HCT116 (cell line): Measurements from ENCODE around the gene MTHFD2. TPM values are rescaled to one million over a fixed set of nuclear protein-coding genes. Genes with fewer than 3 reads are reported as not detected.

Experiments
- ATAC-seq: fragments of 200-7000 bp; cut with Tn5 transposase; 2 replicates; pipeline ENCODE4 v1.9.1; 2020; ENCODE audit warnings: mild to moderate bottlenecking, moderate library complexity
- BruUV-seq: library from RNA; stranded (reverse); fragments of 400-500 nt; replicated peaks from 2 replicates; lab custom pipeline; 2021; lab: Mats Ljungman, UMichigan
- CTCF ChIA-PET: fragments of 300-600 bp; sonication (Branson Sonifier 250); formaldehyde crosslinking; loops from one replicate; lab custom pipeline; 2021; ENCODE audit warnings: antibody characterized with exemption; lab: Charles Lee
- POLR2A ChIA-PET: fragments of 300-600, 350-600 bp; sonication (Branson Sonifier 250); formaldehyde crosslinking; loops from one replicate; lab custom pipeline; 2021; ENCODE audit warnings: antibody characterized with exemption; lab: Charles Lee
- RAD21 ChIA-PET, 2 experiments: fragments of 300-600 bp; sonication (Branson Sonifier 250); formaldehyde crosslinking; loops; one replicate each; lab custom pipeline; 2023; ENCODE audit warnings: low total read pairs in 2 of 2; ENCODE audit not compliant: uncharacterized antibody in 2 of 2, unreplicated experiment in 2 of 2, low non-redundant PET in 1 of 2; lab: Charles Lee
- DNase-seq: peaks from one replicate; pipeline ENCODE4 v3.0.0-alpha.2; 2010; ENCODE audit warnings: low read depth, low spot score
- H2AFZ ChIP-seq: fragments of 200-600 bp; shearing (Covaris generic), sonication (generic); 2 replicates; pipeline ENCODE4 v1.6.1; 2017; ENCODE audit warnings: low read depth, mixed run types, mixed read lengths, antibody characterized with exemption, low read length; ENCODE audit not compliant: poor library complexity, severe bottlenecking
- H3K27ac ChIP-seq: 2 replicates; pipeline ENCODE4 v1.5.1; 2012; ENCODE audit warnings: low read depth, low read length
- H3K27me3 ChIP-seq: fragments of 200-600 bp; sonication (generic); 2 replicates; pipeline ENCODE4 v1.6.1; 2016; ENCODE audit warnings: mixed run types, low read length, mixed read lengths; ENCODE audit not compliant: insufficient read depth
- H3K36me3 ChIP-seq, 2 experiments: fragments of 200-500 bp in 1 of 2; fragments of 200-600 bp in 1 of 2; sonication (Bioruptor generic) in 1 of 2; sonication (generic) in 1 of 2; 2 replicates each; pipeline versions ENCODE4 v1.5.1 to v1.6.1; 2014 to 2016; ENCODE audit warnings: low read length in 2 of 2, inconsistent platforms in 1 of 2, mixed read lengths in 1 of 2, mixed run types in 1 of 2; ENCODE audit not compliant: insufficient read depth in 2 of 2, control insufficient read depth in 1 of 2
- H3K4me1 ChIP-seq, 2 experiments: fragments of 200-600 bp in 1 of 2; sonication (generic) in 1 of 2; 2 replicates each; pipeline versions ENCODE4 v1.5.1 to v1.6.1; 2012 to 2017; ENCODE audit warnings: low read length in 2 of 2, inconsistent platforms in 1 of 2, mild to moderate bottlenecking in 1 of 2, mixed read lengths in 1 of 2, mixed run types in 1 of 2, moderate library complexity in 1 of 2; ENCODE audit not compliant: insufficient read depth in 2 of 2, control insufficient read depth in 1 of 2
- H3K4me2 ChIP-seq: fragments of 200-600 bp; sonication (generic); 2 replicates; pipeline ENCODE4 v1.6.1; 2017; ENCODE audit warnings: mixed run types, low read length, mixed read lengths
- H3K4me3 ChIP-seq, 2 experiments: fragments of 200-600 bp in 1 of 2; sonication (generic) in 1 of 2; replicated peaks in 1 of 2; 2 replicates each; pipeline ENCODE4 v1.5.1; 2011 to 2016; ENCODE audit warnings: low read length in 2 of 2, control low read depth in 1 of 2, low read depth in 1 of 2, mild to moderate bottlenecking in 1 of 2, mixed read lengths in 1 of 2, mixed run types in 1 of 2
- H3K79me2 ChIP-seq: fragments of 200-600 bp; sonication (generic); 2 replicates; pipeline ENCODE4 v1.6.1; 2017; ENCODE audit warnings: mild to moderate bottlenecking, mixed run types, low read length, moderate library complexity, mixed read lengths; ENCODE audit not compliant: insufficient read depth
- H3K9ac ChIP-seq: fragments of 200-600 bp; sonication (generic); 2 replicates; pipeline ENCODE4 v1.6.1; 2016; ENCODE audit warnings: low read length, mixed read lengths
- H3K9me2 ChIP-seq: fragments of 200-600 bp; sonication (generic), shearing (Covaris generic); 2 replicates; pipeline ENCODE4 v1.6.1; 2017; ENCODE audit warnings: mixed run types, mild to moderate bottlenecking, moderate library complexity; ENCODE audit not compliant: insufficient read depth
- H3K9me3 ChIP-seq, 2 experiments: fragments of 200-500 bp in 1 of 2; fragments of 200-600 bp in 1 of 2; sonication (Bioruptor generic) in 1 of 2; sonication (generic) in 1 of 2; 2 replicates each; pipeline ENCODE4 v1.6.1; 2014 to 2017; ENCODE audit warnings: low read length in 2 of 2, mixed read lengths in 2 of 2, inconsistent platforms in 1 of 2, low read depth in 1 of 2, mild to moderate bottlenecking in 1 of 2, mixed run types in 1 of 2, moderate library complexity in 1 of 2; ENCODE audit not compliant: control insufficient read depth in 1 of 2, insufficient read depth in 1 of 2
- H4K20me1 ChIP-seq: fragments of 200-600 bp; sonication (generic), shearing (Covaris generic); 2 replicates; pipeline ENCODE4 v1.6.1; 2017; ENCODE audit warnings: mixed run types, mild to moderate bottlenecking, moderate library complexity; ENCODE audit not compliant: insufficient read depth
- CEBPB ChIP-seq: IDR thresholded peaks from 2 replicates; pipeline ENCODE4 v1.6.1; 2012; ENCODE audit warnings: low read depth
- EGR1 ChIP-seq: IDR thresholded peaks from 2 replicates; pipeline ENCODE4 v1.6.1; 2012; ENCODE audit warnings: low read depth
- ELF1 ChIP-seq: IDR thresholded peaks from 2 replicates; pipeline ENCODE4 v1.6.1; 2012; ENCODE audit warnings: low read depth, borderline replicate concordance
- FOSL1 ChIP-seq: IDR thresholded peaks from 2 replicates; pipeline ENCODE4 v1.6.1; 2012; ENCODE audit warnings: low read depth
- POLR2AphosphoS5 ChIP-seq: IDR thresholded peaks from 2 replicates; pipeline ENCODE4 v1.6.1; 2011; ENCODE audit warnings: mild to moderate bottlenecking, low read depth, low read length, moderate library complexity
- RAD21 ChIP-seq: IDR thresholded peaks from 2 replicates; pipeline ENCODE4 v1.6.1; 2012; ENCODE audit warnings: low read depth, mild to moderate bottlenecking
- SIN3A ChIP-seq: IDR thresholded peaks from 2 replicates; pipeline ENCODE4 v1.6.1; 2012; ENCODE audit warnings: low read depth
- SP1 ChIP-seq: IDR thresholded peaks from 2 replicates; pipeline ENCODE4 v1.6.1; 2012; ENCODE audit warnings: low read depth
- YY1 ChIP-seq: IDR thresholded peaks from 2 replicates; pipeline ENCODE4 v1.6.1; 2011; ENCODE audit warnings: low read length, low read depth, moderate library complexity, mild to moderate bottlenecking; ENCODE audit not compliant: insufficient replicate concordance; ENCODE audit errors: extremely low read depth
- ZFX ChIP-seq: fragments of 450-650 bp; IDR thresholded peaks from 2 replicates; pipeline ENCODE4 v1.6.1; 2017
- intact Hi-C: fragments of 100-400 bp; cut with micrococcal nuclease; formaldehyde crosslinking; loops from 2 replicates; pipeline ENCODE4 v1.10.0; 2022
- total RNA-seq: library from RNA; stranded (reverse); gene quantifications from one replicate; pipeline ENCODE4 v1.2.1, GENCODE V29; 2021; ENCODE audit not compliant: unreplicated experiment
- TF ChIP-seq, protein P1 (sequence below): IDR thresholded peaks from 2 replicates; pipeline ENCODE4 v1.6.1; 2011; ENCODE audit warnings: mild to moderate bottlenecking, low read length, moderate library complexity; ENCODE audit not compliant: insufficient replicate concordance; ENCODE audit errors: extremely low read depth
- TF ChIP-seq, protein P2 (sequence below): IDR thresholded peaks from 2 replicates; pipeline ENCODE4 v1.6.1; 2012; ENCODE audit warnings: low read depth

Gene MTHFD2
- total RNA-seq, 1 experiment from 2014 or later: 445 TPM

DNA sequence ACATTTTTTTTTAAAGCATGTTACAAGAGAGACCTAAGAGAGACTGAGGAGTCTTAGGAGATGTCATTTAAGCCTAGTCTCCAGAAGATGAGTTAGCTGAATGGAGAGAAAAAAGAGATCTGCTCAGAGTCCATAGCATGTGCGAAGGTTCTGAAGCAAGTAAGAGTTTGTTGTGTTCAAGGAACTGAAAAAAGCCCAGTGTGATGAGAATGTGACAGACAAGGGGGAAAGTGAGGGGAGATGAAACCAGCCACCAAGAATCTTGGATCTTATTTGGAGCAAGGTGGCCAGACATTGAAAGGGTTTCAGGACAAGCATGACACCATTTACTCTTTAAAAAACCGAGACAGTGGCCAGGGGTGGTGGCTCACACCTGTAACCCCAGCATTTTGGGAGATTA lies 14.5 kb upstream of the MTHFD2 start:
- RAD21 ChIA-PET: no interaction called here
- Histone ChIP-seq H3K4me2 (no peak overlapping the region), H3K9ac (no peak overlapping the region), H3K4me3 (no peak overlapping the region), H4K20me1 (no peaks in the 10 kb centered on the region), H3K9me2 (no peaks in the 10 kb centered on the region), H3K79me2 (no peaks in the 10 kb centered on the region), H3K27ac (no peak overlapping the region), H3K27me3 (no peaks in the 10 kb centered on the region), H3K4me1 (peaks cover 16 to 23% of the 10 kb centered on the region in 2 experiments), H3K36me3 (no peaks in the 10 kb centered on the region), H2AFZ (no peak overlapping the region), H3K9me3 (no peaks in the 10 kb centered on the region)
- ATAC-seq (no peak), DNase-seq (no peak)
- CTCF ChIA-PET: no interaction called here
- TF ChIP-seq EGR1 (no peak), YY1 (no peak), RAD21 (no peak), POLR2AphosphoS5 (no peak), SIN3A (no peak), CEBPB (no peak), ELF1 (no peak), ZFX (no peak), SP1 (no peak), FOSL1 (no peak)
- TF ChIP-seq, protein P1, sequence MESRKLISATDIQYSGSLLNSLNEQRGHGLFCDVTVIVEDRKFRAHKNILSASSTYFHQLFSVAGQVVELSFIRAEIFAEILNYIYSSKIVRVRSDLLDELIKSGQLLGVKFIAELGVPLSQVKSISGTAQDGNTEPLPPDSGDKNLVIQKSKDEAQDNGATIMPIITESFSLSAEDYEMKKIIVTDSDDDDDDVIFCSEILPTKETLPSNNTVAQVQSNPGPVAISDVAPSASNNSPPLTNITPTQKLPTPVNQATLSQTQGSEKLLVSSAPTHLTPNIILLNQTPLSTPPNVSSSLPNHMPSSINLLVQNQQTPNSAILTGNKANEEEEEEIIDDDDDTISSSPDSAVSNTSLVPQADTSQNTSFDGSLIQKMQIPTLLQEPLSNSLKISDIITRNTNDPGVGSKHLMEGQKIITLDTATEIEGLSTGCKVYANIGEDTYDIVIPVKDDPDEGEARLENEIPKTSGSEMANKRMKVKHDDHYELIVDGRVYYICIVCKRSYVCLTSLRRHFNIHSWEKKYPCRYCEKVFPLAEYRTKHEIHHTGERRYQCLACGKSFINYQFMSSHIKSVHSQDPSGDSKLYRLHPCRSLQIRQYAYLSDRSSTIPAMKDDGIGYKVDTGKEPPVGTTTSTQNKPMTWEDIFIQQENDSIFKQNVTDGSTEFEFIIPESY: no peak
- TF ChIP-seq, protein P2, sequence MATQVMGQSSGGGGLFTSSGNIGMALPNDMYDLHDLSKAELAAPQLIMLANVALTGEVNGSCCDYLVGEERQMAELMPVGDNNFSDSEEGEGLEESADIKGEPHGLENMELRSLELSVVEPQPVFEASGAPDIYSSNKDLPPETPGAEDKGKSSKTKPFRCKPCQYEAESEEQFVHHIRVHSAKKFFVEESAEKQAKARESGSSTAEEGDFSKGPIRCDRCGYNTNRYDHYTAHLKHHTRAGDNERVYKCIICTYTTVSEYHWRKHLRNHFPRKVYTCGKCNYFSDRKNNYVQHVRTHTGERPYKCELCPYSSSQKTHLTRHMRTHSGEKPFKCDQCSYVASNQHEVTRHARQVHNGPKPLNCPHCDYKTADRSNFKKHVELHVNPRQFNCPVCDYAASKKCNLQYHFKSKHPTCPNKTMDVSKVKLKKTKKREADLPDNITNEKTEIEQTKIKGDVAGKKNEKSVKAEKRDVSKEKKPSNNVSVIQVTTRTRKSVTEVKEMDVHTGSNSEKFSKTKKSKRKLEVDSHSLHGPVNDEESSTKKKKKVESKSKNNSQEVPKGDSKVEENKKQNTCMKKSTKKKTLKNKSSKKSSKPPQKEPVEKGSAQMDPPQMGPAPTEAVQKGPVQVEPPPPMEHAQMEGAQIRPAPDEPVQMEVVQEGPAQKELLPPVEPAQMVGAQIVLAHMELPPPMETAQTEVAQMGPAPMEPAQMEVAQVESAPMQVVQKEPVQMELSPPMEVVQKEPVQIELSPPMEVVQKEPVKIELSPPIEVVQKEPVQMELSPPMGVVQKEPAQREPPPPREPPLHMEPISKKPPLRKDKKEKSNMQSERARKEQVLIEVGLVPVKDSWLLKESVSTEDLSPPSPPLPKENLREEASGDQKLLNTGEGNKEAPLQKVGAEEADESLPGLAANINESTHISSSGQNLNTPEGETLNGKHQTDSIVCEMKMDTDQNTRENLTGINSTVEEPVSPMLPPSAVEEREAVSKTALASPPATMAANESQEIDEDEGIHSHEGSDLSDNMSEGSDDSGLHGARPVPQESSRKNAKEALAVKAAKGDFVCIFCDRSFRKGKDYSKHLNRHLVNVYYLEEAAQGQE: no peak
- intact Hi-C loops: no loop called here
- BruUV-seq: no TSS peak
- POLR2A ChIA-PET: no interaction called here
